SK-N-SH treated with all-trans-retinoic acid at 6 μM for 48 hours (cell line): ENCODE results near the gene ANP32A.

Source experiments
- BACH2 ChIP-seq: fragments of 250-450 bp; sonication (Bioruptor Pico); IDR thresholded peaks from 2 replicates; pipeline ENCODE4 v1.9.0; 2021; ENCODE audit warnings: mild to moderate bottlenecking, borderline replicate concordance
- CSDC2 ChIP-seq: fragments of 250-450 bp; sonication (Bioruptor Pico); IDR thresholded peaks from 2 replicates; pipeline ENCODE4 v1.5.0; 2020; ENCODE audit warnings: mild to moderate bottlenecking, moderate library complexity
- ESRRG ChIP-seq: fragments of 250-450 bp; sonication (Bioruptor Pico); IDR thresholded peaks from 2 replicates; pipeline ENCODE4 v1.6.1; 2021; ENCODE audit warnings: mild to moderate bottlenecking
- GLIS3 ChIP-seq: fragments of 250-450 bp; sonication (Bioruptor Pico); IDR thresholded peaks from 2 replicates; pipeline ENCODE4 v1.5.0; 2020; ENCODE audit warnings: mild to moderate bottlenecking, moderate library complexity
- PPARA ChIP-seq: fragments of 250-450 bp; sonication (Bioruptor Pico); IDR thresholded peaks from 2 replicates; pipeline ENCODE4 v1.5.0; 2020; ENCODE audit warnings: mild to moderate bottlenecking, borderline replicate concordance
- RARB ChIP-seq: fragments of 250-450 bp; sonication (Bioruptor Pico); IDR thresholded peaks from 2 replicates; pipeline ENCODE4 v1.8.0; 2021; ENCODE audit warnings: mild to moderate bottlenecking, moderate library complexity
- TOX ChIP-seq: fragments of 250-450 bp; sonication (Bioruptor Pico); IDR thresholded peaks from 2 replicates; pipeline ENCODE4 v1.8.0; 2021; ENCODE audit warnings: mild to moderate bottlenecking, moderate library complexity, borderline replicate concordance
- ZC3H10 ChIP-seq: fragments of 250-450 bp; sonication (Bioruptor Pico); IDR thresholded peaks from 2 replicates; pipeline ENCODE4 v1.5.1; 2021; ENCODE audit warnings: mild to moderate bottlenecking, moderate library complexity
- ZFP3 ChIP-seq: fragments of 250-450 bp; sonication (Bioruptor Pico); IDR thresholded peaks from 2 replicates; pipeline ENCODE4 v1.5.0; 2020; ENCODE audit warnings: mild to moderate bottlenecking, moderate library complexity
- ZFP30 ChIP-seq: fragments of 450-650 bp; formaldehyde crosslinking; IDR thresholded peaks from 2 replicates; pipeline ENCODE4 v1.5.0; 2022; ENCODE audit warnings: mild to moderate bottlenecking, moderate library complexity
- ZNF565 ChIP-seq: fragments of 450-650 bp; formaldehyde crosslinking; conservative IDR thresholded peaks from 2 replicates; pipeline ENCODE4 v1.5.0; 2020; ENCODE audit warnings: low read depth, mild to moderate bottlenecking, moderate library complexity
- ZNF8 ChIP-seq: fragments of 450-650 bp; formaldehyde crosslinking; IDR thresholded peaks from 2 replicates; pipeline ENCODE4 v1.5.0; 2020; ENCODE audit warnings: mild to moderate bottlenecking, moderate library complexity
- TF ChIP-seq, protein P1 (sequence below): fragments of 250-450 bp; sonication (Bioruptor Pico); IDR thresholded peaks from 2 replicates; pipeline ENCODE4 v1.8.0; 2020; ENCODE audit warnings: mild to moderate bottlenecking, moderate library complexity, borderline replicate concordance
- TF ChIP-seq, protein P2 (sequence below): fragments of 250-450 bp; sonication (Bioruptor Pico); IDR thresholded peaks from 2 replicates; pipeline ENCODE4 v1.5.1; 2020; ENCODE audit warnings: low read depth, mild to moderate bottlenecking, moderate library complexity

GRCh38 chr15:68797599-68798345 lies 22.9 kb downstream of the ANP32A start:
- no peak for TF ChIP-seq ZFP3 (CRISPR knock-in tag)
- TF ChIP-seq TOX (CRISPR knock-in tag): no peak
- TF ChIP-seq GLIS3 (CRISPR knock-in tag): no peak
- no peak for TF ChIP-seq ZC3H10 (CRISPR knock-in tag)
- no peak for TF ChIP-seq RARB
- no peak for TF ChIP-seq PPARA (CRISPR knock-in tag)
- TF ChIP-seq, protein P1, sequence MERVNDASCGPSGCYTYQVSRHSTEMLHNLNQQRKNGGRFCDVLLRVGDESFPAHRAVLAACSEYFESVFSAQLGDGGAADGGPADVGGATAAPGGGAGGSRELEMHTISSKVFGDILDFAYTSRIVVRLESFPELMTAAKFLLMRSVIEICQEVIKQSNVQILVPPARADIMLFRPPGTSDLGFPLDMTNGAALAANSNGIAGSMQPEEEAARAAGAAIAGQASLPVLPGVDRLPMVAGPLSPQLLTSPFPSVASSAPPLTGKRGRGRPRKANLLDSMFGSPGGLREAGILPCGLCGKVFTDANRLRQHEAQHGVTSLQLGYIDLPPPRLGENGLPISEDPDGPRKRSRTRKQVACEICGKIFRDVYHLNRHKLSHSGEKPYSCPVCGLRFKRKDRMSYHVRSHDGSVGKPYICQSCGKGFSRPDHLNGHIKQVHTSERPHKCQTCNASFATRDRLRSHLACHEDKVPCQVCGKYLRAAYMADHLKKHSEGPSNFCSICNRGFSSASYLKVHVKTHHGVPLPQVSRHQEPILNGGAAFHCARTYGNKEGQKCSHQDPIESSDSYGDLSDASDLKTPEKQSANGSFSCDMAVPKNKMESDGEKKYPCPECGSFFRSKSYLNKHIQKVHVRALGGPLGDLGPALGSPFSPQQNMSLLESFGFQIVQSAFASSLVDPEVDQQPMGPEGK (CRISPR knock-in tag): no peak
- TF ChIP-seq ZFP30: no peak
- no peak for TF ChIP-seq CSDC2 (CRISPR knock-in tag)
- no peak for TF ChIP-seq ESRRG
- no peak for TF ChIP-seq BACH2 (CRISPR knock-in tag)
- TF ChIP-seq ZNF565: no peak
- TF ChIP-seq, protein P2, sequence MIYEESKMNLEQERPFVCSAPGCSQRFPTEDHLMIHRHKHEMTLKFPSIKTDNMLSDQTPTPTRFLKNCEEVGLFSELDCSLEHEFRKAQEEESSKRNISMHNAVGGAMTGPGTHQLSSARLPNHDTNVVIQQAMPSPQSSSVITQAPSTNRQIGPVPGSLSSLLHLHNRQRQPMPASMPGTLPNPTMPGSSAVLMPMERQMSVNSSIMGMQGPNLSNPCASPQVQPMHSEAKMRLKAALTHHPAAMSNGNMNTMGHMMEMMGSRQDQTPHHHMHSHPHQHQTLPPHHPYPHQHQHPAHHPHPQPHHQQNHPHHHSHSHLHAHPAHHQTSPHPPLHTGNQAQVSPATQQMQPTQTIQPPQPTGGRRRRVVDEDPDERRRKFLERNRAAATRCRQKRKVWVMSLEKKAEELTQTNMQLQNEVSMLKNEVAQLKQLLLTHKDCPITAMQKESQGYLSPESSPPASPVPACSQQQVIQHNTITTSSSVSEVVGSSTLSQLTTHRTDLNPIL (CRISPR knock-in tag): no peak
- TF ChIP-seq ZNF8 (CRISPR knock-in tag): no peak
